Suprapubic skin (tissue), 4 donors: Measurements from ENCODE around the gene AGTRAP. TPM values are rescaled to one million over a fixed set of nuclear protein-coding genes. Genes with fewer than 3 reads are reported as not detected.

ENCODE experiments used
- DNase-seq, 2 donors: peaks; one replicate each; pipeline ENCODE4 v3.0.0-alpha.2; 2019; ENCODE audit warnings: low spot score in 2 of 2
- H3K27ac ChIP-seq: fragments of 200-600 bp; sonication (generic); one replicate; pipeline ENCODE4 v1.5.1; 2019
- H3K27me3 ChIP-seq: fragments of 200-600 bp; sonication (generic); one replicate; pipeline ENCODE4 v1.5.1; 2019
- H3K36me3 ChIP-seq: fragments of 200-600 bp; sonication (generic); one replicate; pipeline ENCODE4 v1.5.1; 2019
- H3K4me1 ChIP-seq: fragments of 200-600 bp; sonication (generic); one replicate; pipeline ENCODE4 v1.5.1; 2019
- H3K4me3 ChIP-seq: fragments of 200-600 bp; sonication (generic); one replicate; pipeline ENCODE4 v1.5.1; 2019; ENCODE audit warnings: mild to moderate bottlenecking
- H3K9me3 ChIP-seq: fragments of 200-600 bp; sonication (generic); one replicate; pipeline ENCODE4 v1.5.1; 2019
- CTCF ChIP-seq, 2 donors: fragments of 200-600 bp in 1 of 2; fragments of 450-650 bp in 1 of 2; sonication (generic) in 1 of 2; IDR thresholded peaks; one replicate each; pipeline ENCODE4 v1.5.1; 2016 to 2019; ENCODE audit warnings: antibody characterized with exemption in 2 of 2, mild to moderate bottlenecking in 1 of 2, moderate library complexity in 1 of 2
- EP300 ChIP-seq: sonication (generic); formaldehyde crosslinking; IDR thresholded peaks from one replicate; pipeline ENCODE4 v1.6.1; 2017; ENCODE audit warnings: antibody characterized with exemption
- POLR2A ChIP-seq, 2 donors: fragments of 450-650 bp; IDR thresholded peaks; one replicate each; pipeline ENCODE4 v1.6.1; 2017; ENCODE audit warnings: antibody characterized with exemption in 2 of 2, mild to moderate bottlenecking in 2 of 2, moderate library complexity in 2 of 2
- POLR2AphosphoS5 ChIP-seq, 3 donors: sonication (generic); formaldehyde crosslinking; IDR thresholded peaks; one replicate each; pipeline ENCODE4 v1.6.1; 2017; ENCODE audit warnings: antibody characterized with exemption in 3 of 3
- WGBS: methylation state at CpG from one replicate; pipeline ENCODE4 v1.1.5; 2018; 5-methylcytosine and 5-hydroxymethylcytosine counted together
- total RNA-seq, 4 donors: library from RNA; depleted of rRNA; stranded (reverse); fragments of >200 nt; gene quantifications; one replicate each; pipeline ENCODE4 v1.1.0, GENCODE V29; 2016

Gene AGTRAP
- total RNA-seq, 4 donors from 2014 or later = 34.7 to 52.5 (median 47.2) TPM

GRCh38 chr1:11789126-11790067, 53.5 kb downstream of the AGTRAP start:
- TF ChIP-seq POLR2A (IDR thresholded peaks at IDR 0.05) = no peak
- TF ChIP-seq POLR2AphosphoS5 (IDR thresholded peaks at IDR 0.05) = no peak
- TF ChIP-seq CTCF (IDR thresholded peaks at IDR 0.05) = no peak
- no peak for TF ChIP-seq EP300
- Histone ChIP-seq H3K9me3 (no peaks in the 10 kb centered on the region), H3K4me3 (peak overlapping the region; percentile 5), H3K27ac (peak overlapping the region; percentile 88), H3K27me3 (no peaks in the 10 kb centered on the region), H3K36me3 (peaks cover 25% of the 10 kb centered on the region), H3K4me1 (peaks cover 76% of the 10 kb centered on the region)
- DNase-seq = no peak
- 65% methylated on average over 13 of the region's 13 CpGs for WGBS

- 77% methylated on average over 14 of the region's 20 CpGs for WGBS
- H3K4me3 ChIP-seq = no peak overlapping the region
- H3K27ac ChIP-seq = peak overlapping the region; percentile 88
- peaks cover 34% of the 10 kb centered on the region for H3K36me3 ChIP-seq
- TF ChIP-seq EP300 = no peak
- TF ChIP-seq CTCF (IDR thresholded peaks at IDR 0.05) = no peak
- TF ChIP-seq POLR2AphosphoS5 (IDR thresholded peaks at IDR 0.05) = no peak
- no peak for TF ChIP-seq POLR2A (IDR thresholded peaks at IDR 0.05)
- DNase-seq = no peak
- H3K4me1 ChIP-seq = peaks cover 67% of the 10 kb centered on the region
- no peaks in the 10 kb centered on the region for H3K27me3 ChIP-seq
- H3K9me3 ChIP-seq = no peaks in the 10 kb centered on the region
These were observed 54.4 kb downstream of the AGTRAP start for GRCh38 chr1:11790101-11790879.

- peak; percentile 91 to 96 for DNase-seq
- no peak overlapping the region for H3K4me3 ChIP-seq
- no peaks in the 10 kb centered on the region for H3K27me3 ChIP-seq
- no peaks in the 10 kb centered on the region for H3K9me3 ChIP-seq
- WGBS = 53% methylated on average over 14 of the region's 19 CpGs
- H3K4me1 ChIP-seq = peaks cover 62% of the 10 kb centered on the region
- TF ChIP-seq CTCF (IDR thresholded peaks at IDR 0.05) = no peak
- peak; percentile 88 for TF ChIP-seq EP300
- peak; percentile 81 to 97 (median 96) for TF ChIP-seq POLR2AphosphoS5 (IDR thresholded peaks at IDR 0.05)
- TF ChIP-seq POLR2A (IDR thresholded peaks at IDR 0.05) = no peak
- H3K36me3 ChIP-seq = peaks cover 42% of the 10 kb centered on the region
- H3K27ac ChIP-seq = peak overlapping the region; percentile 88
These were observed 55.2 kb downstream of the AGTRAP start for GRCh38 chr1:11790880-11791715.

GRCh38 chr1:11792106-11792505, 56.2 kb downstream of the AGTRAP start:
- WGBS = 87% methylated on average over 11 of the region's 11 CpGs
- H3K36me3 ChIP-seq = peaks cover 48% of the 10 kb centered on the region
- H3K27ac ChIP-seq = peak overlapping the region; percentile 88
- no peak for TF ChIP-seq CTCF (IDR thresholded peaks at IDR 0.05)
- TF ChIP-seq POLR2A (IDR thresholded peaks at IDR 0.05) = no peak
- no peak for TF ChIP-seq POLR2AphosphoS5 (IDR thresholded peaks at IDR 0.05)
- TF ChIP-seq EP300 = no peak
- no peak for DNase-seq
- H3K4me3 ChIP-seq = no peak overlapping the region
- H3K9me3 ChIP-seq = no peaks in the 10 kb centered on the region
- peaks cover 57% of the 10 kb centered on the region for H3K4me1 ChIP-seq
- H3K27me3 ChIP-seq = no peaks in the 10 kb centered on the region
